Peyer's patch (tissue), 4 donors: ENCODE data around the gene CACNA1S. TPM values are rescaled to one million over a fixed set of nuclear protein-coding genes. Genes with fewer than 3 reads are reported as not detected.

Source experiments
- DNase-seq, 3 donors: peaks; one replicate each; pipeline ENCODE4 v3.0.0-alpha.2; 2017 to 2019
- H3K27ac ChIP-seq, 4 donors: fragments of 200-600 bp; sonication (generic); one replicate each; pipeline ENCODE4 v1.5.1; 2016 to 2019
- H3K27me3 ChIP-seq, 2 donors: fragments of 200-600 bp; sonication (generic); one replicate each; pipeline ENCODE4 v1.5.1; 2019
- H3K36me3 ChIP-seq, 3 donors: fragments of 200-600 bp; sonication (generic); one replicate each; pipeline ENCODE4 v1.5.1; 2016 to 2019
- H3K4me1 ChIP-seq, 4 donors: fragments of 200-600 bp; sonication (generic); one replicate each; pipeline ENCODE4 v1.5.1; 2016 to 2019
- H3K4me3 ChIP-seq, 4 donors: fragments of 200-600 bp; sonication (generic); 1 replicate in 3 of 4; 2 replicates in 1 of 4; pipeline ENCODE4 v1.5.1; 2016 to 2019; ENCODE audit warnings: mild to moderate bottlenecking in 1 of 4
- H3K9me3 ChIP-seq, 4 donors: fragments of 200-600 bp; sonication (generic); one replicate each; pipeline ENCODE4 v1.5.1; 2016 to 2019; ENCODE audit warnings: mild to moderate bottlenecking in 1 of 4
- POLR2A ChIP-seq, 2 donors: fragments of 450-650 bp; IDR thresholded peaks; one replicate each; pipeline ENCODE4 v1.5.1; 2017; ENCODE audit warnings: antibody characterized with exemption in 2 of 2, mild to moderate bottlenecking in 2 of 2, moderate library complexity in 2 of 2
- total RNA-seq, 4 donors: library from RNA; depleted of rRNA; stranded (reverse); fragments of >200 nt; gene quantifications; one replicate each; pipeline ENCODE4 v1.1.0, GENCODE V29; 2016
- TF ChIP-seq, protein P1 (sequence below), 6 experiments: fragments of 450-650 bp in 4 of 6; fragments of 200-600 bp in 2 of 6; sonication (generic) in 1 of 6; IDR thresholded peaks; one replicate each; pipeline ENCODE4 v1.5.1; 2017 to 2019; ENCODE audit warnings: antibody characterized with exemption in 6 of 6, mild to moderate bottlenecking in 3 of 6, moderate library complexity in 1 of 6

The CACNA1S gene
- total RNA-seq, 4 donors from 2014 or later, result not detected

DNA sequence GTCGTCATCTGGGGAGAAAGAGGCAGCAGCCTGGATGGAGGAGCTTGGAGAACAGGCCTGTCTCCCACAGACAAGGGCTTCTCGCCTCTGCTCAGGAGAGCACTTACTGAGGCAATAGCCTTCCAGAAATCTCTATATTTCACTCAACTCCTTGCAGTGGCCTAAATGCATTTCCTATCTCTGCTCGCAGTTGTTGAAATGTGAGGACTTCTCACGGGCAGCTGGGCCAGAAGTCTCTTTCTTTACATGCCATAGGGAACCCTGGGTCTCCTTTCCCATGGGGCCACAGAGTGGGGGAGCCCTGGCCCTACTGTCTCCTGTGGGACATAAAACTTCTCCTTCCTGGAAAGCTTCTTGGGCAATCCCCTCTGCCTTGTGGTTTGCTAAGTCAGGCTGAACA lies 45.2 kb downstream of the CACNA1S start:
- Histone ChIP-seq H3K27ac (no peak overlapping the region), H3K4me1 (no peaks in the 10 kb centered on the region), H3K4me3 (no peak overlapping the region), H3K36me3 (no peaks in the 10 kb centered on the region), H3K9me3 (no peaks in the 10 kb centered on the region), H3K27me3 (no peaks in the 10 kb centered on the region)
- no peak for DNase-seq
- no peak for TF ChIP-seq POLR2A (IDR thresholded peaks at IDR 0.05)
- TF ChIP-seq, protein P1, sequence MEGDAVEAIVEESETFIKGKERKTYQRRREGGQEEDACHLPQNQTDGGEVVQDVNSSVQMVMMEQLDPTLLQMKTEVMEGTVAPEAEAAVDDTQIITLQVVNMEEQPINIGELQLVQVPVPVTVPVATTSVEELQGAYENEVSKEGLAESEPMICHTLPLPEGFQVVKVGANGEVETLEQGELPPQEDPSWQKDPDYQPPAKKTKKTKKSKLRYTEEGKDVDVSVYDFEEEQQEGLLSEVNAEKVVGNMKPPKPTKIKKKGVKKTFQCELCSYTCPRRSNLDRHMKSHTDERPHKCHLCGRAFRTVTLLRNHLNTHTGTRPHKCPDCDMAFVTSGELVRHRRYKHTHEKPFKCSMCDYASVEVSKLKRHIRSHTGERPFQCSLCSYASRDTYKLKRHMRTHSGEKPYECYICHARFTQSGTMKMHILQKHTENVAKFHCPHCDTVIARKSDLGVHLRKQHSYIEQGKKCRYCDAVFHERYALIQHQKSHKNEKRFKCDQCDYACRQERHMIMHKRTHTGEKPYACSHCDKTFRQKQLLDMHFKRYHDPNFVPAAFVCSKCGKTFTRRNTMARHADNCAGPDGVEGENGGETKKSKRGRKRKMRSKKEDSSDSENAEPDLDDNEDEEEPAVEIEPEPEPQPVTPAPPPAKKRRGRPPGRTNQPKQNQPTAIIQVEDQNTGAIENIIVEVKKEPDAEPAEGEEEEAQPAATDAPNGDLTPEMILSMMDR (IDR thresholded peaks at IDR 0.05), result no peak

DNA sequence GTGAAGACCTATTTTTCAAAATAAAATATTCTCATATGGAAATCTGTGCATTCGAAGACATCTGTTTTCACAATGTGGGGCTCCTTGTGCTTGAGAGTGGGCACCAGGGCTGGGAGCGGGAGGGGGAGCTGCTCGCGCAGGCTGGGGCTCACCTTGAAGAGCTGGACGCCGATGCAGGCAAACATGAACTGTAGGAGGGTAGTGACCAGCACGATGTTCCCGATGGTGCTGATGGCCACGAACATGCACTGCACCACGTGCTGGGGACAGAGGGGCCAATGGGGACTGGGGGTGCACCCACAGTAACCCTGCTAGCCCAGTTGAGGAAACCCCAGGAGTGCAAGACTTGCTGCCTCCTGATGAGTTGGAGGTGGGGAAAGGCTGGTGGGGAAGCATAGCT lies 46.5 kb downstream of the CACNA1S start:
- TF ChIP-seq, protein P1 (IDR thresholded peaks at IDR 0.05), result no peak
- no peak for TF ChIP-seq POLR2A (IDR thresholded peaks at IDR 0.05)
- Histone ChIP-seq H3K36me3 (no peaks in the 10 kb centered on the region), H3K27ac (no peak overlapping the region), H3K9me3 (no peaks in the 10 kb centered on the region), H3K4me1 (no peaks in the 10 kb centered on the region), H3K4me3 (no peak overlapping the region), H3K27me3 (no peaks in the 10 kb centered on the region)
- DNase-seq, result no peak

DNA sequence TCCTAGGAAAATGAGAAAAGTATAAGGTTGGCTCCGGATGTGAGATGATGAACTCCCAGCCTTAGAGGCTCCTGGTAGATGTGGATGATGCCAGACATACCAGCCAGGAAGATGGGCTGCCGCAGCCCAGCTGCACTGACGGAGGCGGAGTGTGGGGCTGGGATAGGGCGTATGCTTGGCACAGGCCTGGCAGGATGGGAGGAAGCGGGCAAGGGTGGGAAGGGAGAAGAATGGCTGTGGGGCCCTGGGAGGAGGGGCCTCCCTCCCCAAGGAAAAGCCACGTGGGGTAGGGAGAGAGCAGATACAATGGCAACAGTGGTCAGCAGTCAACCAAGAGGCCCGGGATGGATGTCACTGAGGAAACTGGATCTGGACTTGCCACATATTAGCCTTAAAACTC lies 47.4 kb downstream of the CACNA1S start:
- TF ChIP-seq, protein P1 (IDR thresholded peaks at IDR 0.05), result no peak
- no peak for TF ChIP-seq POLR2A (IDR thresholded peaks at IDR 0.05)
- no peak for DNase-seq
- Histone ChIP-seq H3K36me3 (no peaks in the 10 kb centered on the region), H3K9me3 (no peaks in the 10 kb centered on the region), H3K27ac (no peak overlapping the region), H3K4me3 (no peak overlapping the region), H3K27me3 (no peaks in the 10 kb centered on the region), H3K4me1 (no peaks in the 10 kb centered on the region)

DNA sequence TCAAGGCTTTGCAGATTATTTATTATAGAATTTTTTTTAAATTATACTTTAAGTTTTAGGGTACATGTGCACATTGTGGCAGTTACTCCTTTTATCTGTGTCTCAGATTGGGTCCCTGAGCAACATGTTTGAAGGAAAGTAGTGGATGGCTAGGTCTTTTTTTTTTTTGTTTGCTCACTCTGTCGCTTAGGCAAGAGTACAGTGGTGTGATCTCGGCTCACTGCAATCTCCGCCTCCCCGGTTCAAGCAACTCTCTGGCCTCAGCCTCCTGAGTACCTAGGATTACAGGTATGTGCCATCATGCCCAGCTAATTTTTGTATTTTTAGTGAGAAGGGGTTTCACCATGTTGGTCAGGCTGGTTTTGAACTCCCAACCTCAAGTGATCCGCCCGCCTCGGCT lies 49.1 kb downstream of the CACNA1S start:
- Histone ChIP-seq H3K27ac (no peak overlapping the region), H3K4me3 (no peak overlapping the region), H3K4me1 (no peaks in the 10 kb centered on the region), H3K36me3 (no peaks in the 10 kb centered on the region), H3K9me3 (no peaks in the 10 kb centered on the region), H3K27me3 (no peaks in the 10 kb centered on the region)
- DNase-seq, result no peak
- no peak for TF ChIP-seq POLR2A (IDR thresholded peaks at IDR 0.05)
- TF ChIP-seq, protein P1 (IDR thresholded peaks at IDR 0.05), result no peak

DNA sequence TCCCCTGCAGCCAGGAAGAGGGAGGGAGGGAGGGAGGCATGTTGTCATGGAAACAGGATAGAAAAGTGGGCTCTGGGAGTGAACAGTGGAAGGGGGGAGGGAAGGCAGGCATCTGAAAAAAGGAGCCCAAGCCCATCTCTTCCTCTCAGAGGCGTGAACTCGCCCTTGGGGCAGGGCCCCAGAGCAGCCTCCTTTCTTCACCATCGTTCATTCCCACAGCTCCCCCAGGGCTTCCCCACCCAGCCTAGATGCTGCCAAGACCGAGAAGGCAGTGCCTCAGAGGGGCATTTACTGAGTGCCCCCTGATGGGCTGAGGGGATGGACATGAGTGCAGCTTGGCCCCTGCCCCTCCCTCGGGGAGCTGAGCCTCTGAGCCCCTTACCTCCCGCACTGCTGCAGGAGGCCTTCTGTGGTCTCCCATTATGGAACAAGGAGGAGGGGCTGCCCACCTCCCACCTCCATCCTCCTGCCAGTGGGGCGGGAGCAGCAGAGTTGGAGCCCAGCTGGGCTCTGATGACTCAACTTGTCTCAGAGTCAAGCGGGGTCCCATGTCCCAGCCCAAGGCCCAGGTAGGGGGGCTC lies 49.6 kb downstream of the CACNA1S start:
- H3K9me3 ChIP-seq, result no peaks in the 10 kb centered on the region
- no peak overlapping the region for H3K4me3 ChIP-seq
- DNase-seq, result no peak

More for the DNA sequence above, 49.6 kb downstream of the CACNA1S start:
- no peaks in the 10 kb centered on the region for H3K36me3 ChIP-seq
- no peak overlapping the region for H3K27ac ChIP-seq
- no peaks in the 10 kb centered on the region for H3K27me3 ChIP-seq
- no peaks in the 10 kb centered on the region for H3K4me1 ChIP-seq
- TF ChIP-seq POLR2A (IDR thresholded peaks at IDR 0.05), result no peak
- TF ChIP-seq, protein P1 (IDR thresholded peaks at IDR 0.05), result no peak
